Measurements from ENCODE around the gene KDM4B.
"Not testable (repeated sequence)": the region's sequence is repeated elsewhere in the genome, so short reads cannot be mapped to it uniquely, and the experiment has no call there.

Gene KDM4B

GRCh38 chr19:4975601-4976000 is 6.7 kb downstream of the KDM4B start:
- H3K4me3 ChIP-seq (ENCODE audit: low read length); DNase-seq (ENCODE audit: low read depth, low spot score); H3K9me3 ChIP-seq (ENCODE audit: control insufficient read depth, insufficient read depth, low read length); H3K36me3 ChIP-seq (ENCODE audit: control insufficient read depth, insufficient read depth, low read length); H3K27me3 ChIP-seq (ENCODE audit: control insufficient read depth, insufficient read depth, low read length); H3K4me1 ChIP-seq (ENCODE audit: control insufficient read depth, insufficient read depth, low read length); H3K27ac ChIP-seq (ENCODE audit: low read length): not testable (repeated sequence)
- no CpG with 5 or more reads among the region's 13 CpGs for WGBS (ENCODE audit: insufficient coverage, insufficient read length)

GRCh38 chr19:4976401-4977298 is 7.7 kb downstream of the KDM4B start:
- WGBS (ENCODE audit: insufficient coverage, insufficient read length) = no CpG with 5 or more reads among the region's 33 CpGs
- no peaks in the 10 kb centered on the region for H3K9me3 ChIP-seq (ENCODE audit: control insufficient read depth, insufficient read depth, low read length)
- peaks cover under 1% of the 10 kb centered on the region; the same call in 1 of the 2 replicates for H3K4me1 ChIP-seq (ENCODE audit: control insufficient read depth, insufficient read depth, low read length)
- no peak overlapping the region for H3K27ac ChIP-seq (ENCODE audit: low read length)
- H3K36me3 ChIP-seq (ENCODE audit: control insufficient read depth, insufficient read depth, low read length) = no peaks in the 10 kb centered on the region
- DNase-seq (ENCODE audit: low read depth, low spot score) = no peak
- H3K4me3 ChIP-seq (ENCODE audit: low read length) = no peak overlapping the region
- H3K27me3 ChIP-seq (ENCODE audit: control insufficient read depth, insufficient read depth, low read length) = no peaks in the 10 kb centered on the region

DNA sequence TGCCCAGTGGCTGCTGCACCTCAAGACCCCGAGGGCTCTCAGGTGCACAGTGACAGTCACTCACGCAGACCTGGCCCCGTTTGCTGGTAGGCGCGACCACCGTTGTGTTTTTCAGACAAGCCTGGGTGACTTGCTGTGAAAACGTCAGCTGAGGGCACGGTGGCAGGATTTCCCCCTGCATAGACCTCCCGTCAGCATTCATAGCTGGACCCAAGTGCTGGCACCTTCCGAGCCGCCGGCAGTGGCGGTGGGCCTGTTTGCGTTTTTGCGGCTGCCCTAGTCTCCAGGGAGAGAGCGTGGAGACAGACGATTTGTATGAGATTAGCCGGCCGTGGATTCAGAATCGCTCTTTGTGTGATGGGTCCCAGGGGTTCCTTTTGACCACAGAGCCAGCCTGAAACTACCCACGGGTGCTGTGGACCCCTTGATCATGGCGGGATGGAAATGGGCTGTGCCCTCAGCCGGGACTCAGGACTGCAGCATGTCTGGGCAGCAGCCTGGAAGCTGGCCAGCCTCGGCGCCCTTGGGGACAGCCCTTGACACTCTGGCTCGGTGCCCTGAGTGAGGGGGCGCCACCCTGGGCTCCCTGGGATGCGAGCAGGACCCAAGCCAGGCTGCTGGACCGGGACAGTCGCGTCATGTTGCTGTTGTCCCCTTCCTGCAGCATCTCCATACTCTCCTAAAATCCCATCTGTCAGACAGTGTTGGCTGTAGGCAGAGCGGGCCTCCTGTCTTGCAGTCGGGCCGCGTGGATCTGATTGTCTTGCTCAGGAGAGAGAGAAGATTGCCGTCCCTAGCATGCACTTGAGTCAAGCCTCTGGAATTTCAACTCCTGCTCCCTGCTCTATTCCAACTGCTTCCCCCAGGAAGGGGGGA is 8.6 kb downstream of the KDM4B start:
- no peaks in the 10 kb centered on the region for H3K27me3 ChIP-seq (ENCODE audit: control insufficient read depth, insufficient read depth, low read length)
- DNase-seq (ENCODE audit: low read depth, low spot score) = no peak
- WGBS (ENCODE audit: insufficient coverage, insufficient read length) = no CpG with 5 or more reads among the region's 36 CpGs
- no peaks in the 10 kb centered on the region for H3K36me3 ChIP-seq (ENCODE audit: control insufficient read depth, insufficient read depth, low read length)
- no peak overlapping the region for H3K4me3 ChIP-seq (ENCODE audit: low read length)
- no peak overlapping the region for H3K27ac ChIP-seq (ENCODE audit: low read length)
- H3K9me3 ChIP-seq (ENCODE audit: control insufficient read depth, insufficient read depth, low read length) = no peaks in the 10 kb centered on the region
- no peaks in the 10 kb centered on the region; the same call in 1 of the 2 replicates for H3K4me1 ChIP-seq (ENCODE audit: control insufficient read depth, insufficient read depth, low read length)

DNA sequence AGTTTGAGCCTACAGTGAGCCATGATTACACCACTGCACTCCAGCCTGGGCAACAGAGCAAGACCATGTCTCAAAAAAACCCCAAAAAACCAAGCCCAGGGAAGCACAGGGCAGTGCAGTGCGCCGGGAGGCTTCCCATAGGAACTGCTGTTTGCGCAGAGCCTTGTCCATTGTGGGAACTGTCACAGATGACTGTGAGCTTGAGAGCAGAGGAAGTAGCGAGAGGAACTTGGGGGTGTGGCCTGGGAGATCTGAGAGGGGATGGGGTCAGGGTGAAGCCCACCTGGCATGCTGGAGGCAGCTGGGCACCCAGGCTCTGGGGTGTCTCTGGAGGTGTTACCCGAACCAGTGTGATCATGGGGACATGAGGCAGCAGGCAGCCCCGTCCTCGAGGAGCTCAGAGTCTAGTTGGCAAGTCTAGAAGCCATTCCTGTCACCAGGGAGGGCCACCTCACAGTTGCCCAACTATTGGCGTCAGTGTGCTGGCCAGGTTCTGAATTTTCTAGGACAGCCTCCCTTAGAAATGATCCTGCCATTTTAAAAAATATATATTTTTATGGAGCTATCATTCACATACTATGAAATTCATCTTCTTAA is 10.4 kb downstream of the KDM4B start:
- WGBS (ENCODE audit: insufficient coverage, insufficient read length) = no CpG with 5 or more reads among the region's 8 CpGs
- no peaks in the 10 kb centered on the region for H3K27me3 ChIP-seq (ENCODE audit: control insufficient read depth, insufficient read depth, low read length)
- no peak overlapping the region for H3K4me3 ChIP-seq (ENCODE audit: low read length)
- no peaks in the 10 kb centered on the region for H3K9me3 ChIP-seq (ENCODE audit: control insufficient read depth, insufficient read depth, low read length)
- no peaks in the 10 kb centered on the region; the same call in 1 of the 2 replicates for H3K4me1 ChIP-seq (ENCODE audit: control insufficient read depth, insufficient read depth, low read length)
- no peak overlapping the region for H3K27ac ChIP-seq (ENCODE audit: low read length)
- no peaks in the 10 kb centered on the region for H3K36me3 ChIP-seq (ENCODE audit: control insufficient read depth, insufficient read depth, low read length)
- DNase-seq (ENCODE audit: low read depth, low spot score) = no peak

DNA sequence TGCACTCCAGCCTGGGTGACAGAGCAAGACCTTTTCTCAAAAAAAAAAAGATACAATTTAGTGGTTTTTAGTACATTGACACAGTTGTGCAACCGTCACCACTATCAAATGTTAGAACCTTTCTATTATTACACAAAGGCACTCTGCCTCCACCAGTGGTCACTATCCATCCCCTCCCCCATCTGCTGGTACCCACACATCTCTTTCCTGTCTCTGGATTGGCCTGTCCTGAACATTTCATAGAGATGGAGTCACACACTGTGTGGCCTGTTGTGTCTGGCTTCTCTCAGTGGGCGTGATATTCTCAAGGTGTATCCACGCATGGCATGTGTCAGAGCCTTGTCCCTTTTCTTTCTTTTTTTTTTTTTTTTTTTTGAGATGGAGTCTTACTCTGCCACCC is 11.2 kb downstream of the KDM4B start:
- Histone ChIP-seq H3K27me3 (ENCODE audit: control insufficient read depth, insufficient read depth, low read length) (no peaks in the 10 kb centered on the region), H3K4me3 (ENCODE audit: low read length) (no peak overlapping the region), H3K4me1 (ENCODE audit: control insufficient read depth, insufficient read depth, low read length) (no peaks in the 10 kb centered on the region; the same call in 1 of the 2 replicates), H3K36me3 (ENCODE audit: control insufficient read depth, insufficient read depth, low read length) (no peaks in the 10 kb centered on the region), H3K9me3 (ENCODE audit: control insufficient read depth, insufficient read depth, low read length) (no peaks in the 10 kb centered on the region), H3K27ac (ENCODE audit: low read length) (no peak overlapping the region)
- DNase-seq (ENCODE audit: low read depth, low spot score) = no peak
- WGBS (ENCODE audit: insufficient coverage, insufficient read length) = no CpG with 5 or more reads among the region's 3 CpGs

DNA sequence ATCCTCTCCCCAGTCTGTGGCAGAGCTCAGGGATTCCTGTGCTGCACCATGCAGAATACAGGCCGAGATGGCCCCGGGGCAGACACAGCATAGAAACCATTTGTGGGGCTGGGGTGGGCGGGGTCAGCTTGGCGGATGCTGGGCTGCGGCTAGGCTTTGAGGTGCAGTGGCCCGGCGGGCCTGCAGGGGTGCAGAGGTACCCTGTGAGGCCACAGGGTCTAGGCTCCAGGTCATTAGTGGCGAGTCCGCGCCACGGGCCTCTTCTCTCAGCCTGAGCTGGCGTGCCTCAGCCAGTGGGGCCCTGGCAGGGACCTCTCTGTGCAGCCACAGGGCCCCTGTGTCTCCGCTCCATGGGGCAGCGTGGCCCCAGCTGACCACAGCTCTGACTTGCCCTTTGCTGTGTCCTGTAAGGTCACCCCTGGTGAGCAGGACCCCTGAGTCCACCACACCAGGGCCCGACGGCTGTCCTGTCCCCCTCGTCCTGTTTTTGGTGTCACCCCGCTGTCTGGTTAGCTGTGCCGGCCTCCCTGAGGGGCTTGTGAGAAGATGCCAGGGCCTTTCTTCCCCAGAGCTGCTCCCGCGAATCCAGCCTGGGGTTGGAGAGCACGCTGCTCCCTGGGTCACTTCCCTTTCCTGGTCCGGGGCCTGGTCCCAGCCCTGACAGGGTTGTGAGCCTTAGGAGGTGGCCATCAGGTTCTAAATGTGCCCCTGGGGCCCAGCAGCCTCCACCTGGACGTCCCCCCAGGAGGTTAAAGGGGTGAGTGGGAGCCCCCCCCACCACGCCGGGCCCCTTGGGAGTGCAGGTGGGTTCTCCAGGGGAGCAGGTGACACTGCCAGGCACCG is 12.1 kb downstream of the KDM4B start:
- Histone ChIP-seq H3K4me3 (ENCODE audit: low read length) (no peak overlapping the region), H3K36me3 (ENCODE audit: control insufficient read depth, insufficient read depth, low read length) (no peaks in the 10 kb centered on the region), H3K4me1 (ENCODE audit: control insufficient read depth, insufficient read depth, low read length) (no peaks in the 10 kb centered on the region; the same call in 1 of the 2 replicates), H3K27ac (ENCODE audit: low read length) (no peak overlapping the region), H3K9me3 (ENCODE audit: control insufficient read depth, insufficient read depth, low read length) (no peaks in the 10 kb centered on the region), H3K27me3 (ENCODE audit: control insufficient read depth, insufficient read depth, low read length) (no peaks in the 10 kb centered on the region)
- no peak for DNase-seq (ENCODE audit: low read depth, low spot score)
- no CpG with 5 or more reads among the region's 27 CpGs for WGBS (ENCODE audit: insufficient coverage, insufficient read length)

- no peaks in the 10 kb centered on the region for H3K27me3 ChIP-seq (ENCODE audit: control insufficient read depth, insufficient read depth, low read length)
- no peak overlapping the region for H3K4me3 ChIP-seq (ENCODE audit: low read length)
- no peaks in the 10 kb centered on the region for H3K9me3 ChIP-seq (ENCODE audit: control insufficient read depth, insufficient read depth, low read length)
- peaks cover 1% of the 10 kb centered on the region; the same call in 1 of the 2 replicates for H3K4me1 ChIP-seq (ENCODE audit: control insufficient read depth, insufficient read depth, low read length)
- no peak for DNase-seq (ENCODE audit: low read depth, low spot score)
- no peaks in the 10 kb centered on the region for H3K36me3 ChIP-seq (ENCODE audit: control insufficient read depth, insufficient read depth, low read length)
- H3K27ac ChIP-seq (ENCODE audit: low read length) = no peak overlapping the region
- no CpG with 5 or more reads among the region's 3 CpGs for WGBS (ENCODE audit: insufficient coverage, insufficient read length)
Observed at GRCh38 chr19:4981681-4981958, 12.7 kb downstream of the KDM4B start.

DNA sequence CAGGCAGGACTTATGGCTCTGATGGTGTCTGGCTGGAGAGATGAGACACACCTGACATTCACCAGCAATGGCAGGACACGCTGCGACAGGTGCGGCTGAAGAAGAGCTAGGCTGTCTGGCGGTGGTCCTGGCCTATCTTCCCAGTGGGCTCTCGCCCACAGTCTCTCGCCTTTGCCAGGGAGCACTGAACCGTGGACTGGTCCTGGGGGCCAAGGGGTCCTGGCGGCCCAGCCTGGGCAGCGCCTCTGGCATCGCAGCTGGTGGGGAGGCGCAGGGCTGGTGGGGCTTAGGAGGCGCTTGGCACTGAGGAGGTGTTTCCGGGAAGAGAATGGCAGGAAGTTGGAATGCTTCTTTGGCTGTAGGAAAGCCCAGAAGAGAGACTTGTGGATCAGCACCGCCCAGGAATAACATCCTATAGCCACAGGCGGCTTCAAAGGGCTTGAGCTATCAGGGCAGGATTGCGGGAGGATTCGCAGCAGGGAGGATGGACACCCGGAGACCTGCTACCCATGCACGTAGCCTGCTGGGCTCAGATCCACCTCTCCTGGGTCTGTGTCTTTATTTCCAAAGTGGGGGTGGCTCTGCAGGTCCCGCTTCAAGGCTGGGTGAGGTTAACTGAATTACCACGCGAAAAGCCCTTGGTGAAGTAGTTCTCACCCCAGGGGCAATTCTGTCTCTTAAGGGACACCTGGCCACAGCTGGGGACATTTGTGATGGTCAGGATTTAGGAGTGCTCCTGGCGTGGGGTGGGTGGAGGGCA is 14.6 kb downstream of the KDM4B start:
- no peak for DNase-seq (ENCODE audit: low read depth, low spot score)
- no peak overlapping the region for H3K27ac ChIP-seq (ENCODE audit: low read length)
- no peaks in the 10 kb centered on the region for H3K9me3 ChIP-seq (ENCODE audit: control insufficient read depth, insufficient read depth, low read length)
- no peak overlapping the region for H3K4me3 ChIP-seq (ENCODE audit: low read length)
- H3K27me3 ChIP-seq (ENCODE audit: control insufficient read depth, insufficient read depth, low read length) = no peaks in the 10 kb centered on the region
- no CpG with 5 or more reads among the region's 23 CpGs for WGBS (ENCODE audit: insufficient coverage, insufficient read length)
- no peaks in the 10 kb centered on the region for H3K36me3 ChIP-seq (ENCODE audit: control insufficient read depth, insufficient read depth, low read length)
- peaks cover 1% of the 10 kb centered on the region; the same call in 1 of the 2 replicates for H3K4me1 ChIP-seq (ENCODE audit: control insufficient read depth, insufficient read depth, low read length)

DNA sequence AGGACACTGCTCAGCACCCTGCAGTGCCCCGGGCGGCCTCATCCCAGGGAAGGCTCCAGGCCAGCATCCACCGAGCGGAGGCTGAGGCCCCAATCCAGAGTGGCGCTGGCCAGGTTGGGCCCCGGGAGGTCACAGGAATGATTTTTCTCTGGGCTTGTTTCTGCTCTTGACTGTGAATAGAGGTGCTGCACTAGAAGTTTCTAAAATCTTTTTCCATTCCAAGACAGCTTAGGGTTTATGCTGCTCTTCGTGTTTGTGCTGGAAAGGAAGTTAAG is 15.1 kb downstream of the KDM4B start:
- no peak for DNase-seq (ENCODE audit: low read depth, low spot score)
- Histone ChIP-seq H3K4me3 (ENCODE audit: low read length) (no peak overlapping the region), H3K27ac (ENCODE audit: low read length) (no peak overlapping the region), H3K27me3 (ENCODE audit: control insufficient read depth, insufficient read depth, low read length) (no peaks in the 10 kb centered on the region), H3K9me3 (ENCODE audit: control insufficient read depth, insufficient read depth, low read length) (no peaks in the 10 kb centered on the region), H3K36me3 (ENCODE audit: control insufficient read depth, insufficient read depth, low read length) (no peaks in the 10 kb centered on the region), H3K4me1 (ENCODE audit: control insufficient read depth, insufficient read depth, low read length) (peaks cover 1% of the 10 kb centered on the region; the same call in 1 of the 2 replicates)
- no CpG with 5 or more reads among the region's 7 CpGs for WGBS (ENCODE audit: insufficient coverage, insufficient read length)
